Omental fat pad (tissue), 4 donors: ENCODE data around the gene LRIT2. TPM values are rescaled to one million over a fixed set of nuclear protein-coding genes. Genes with fewer than 3 reads are reported as not detected.

Source experiments
- total RNA-seq, 4 donors: library from RNA; depleted of rRNA; stranded (reverse); fragments of >200 nt; gene quantifications; one replicate each; pipeline ENCODE4 v1.1.0, GENCODE V29; 2016

LRIT2 gene
- total RNA-seq, 4 donors from 2014 or later, result not detected

Other genes with a start within 250 kb of the LRIT2 start
- 100 to 1,000 TPM; 110 to 165 (median 149) TPM for gene GHITM, start 86.0 kb downstream of the LRIT2 start, total RNA-seq
- gene GPR15LG, start 51.7 kb downstream of the LRIT2 start, total RNA-seq, result not detected
- gene CDHR1, start 31.0 kb downstream of the LRIT2 start, total RNA-seq, result under 1 TPM in 2 of 4 donors, not detected in 2; 0.16 to 0.24 TPM
- gene LRIT1, start 16.0 kb upstream of the LRIT2 start, total RNA-seq, result not detected
- 1 to 10 TPM in 3 of 4 donors, not detected in 1; 1.5 to 3.3 (median 2.8) TPM for gene RGR, start 19.5 kb upstream of the LRIT2 start, total RNA-seq
- 10 to 100 TPM; 41.2 to 61.9 (median 47.7) TPM for gene CCSER2, start 103.0 kb upstream of the LRIT2 start, total RNA-seq